OCI-LY1 (cell line): ENCODE results near the gene EMC9.

ENCODE experiments used
- H2AFZ ChIP-seq: fragments of 200-600 bp; sonication (generic), shearing (Covaris generic); 2 replicates; pipeline ENCODE4 v1.6.0; 2014; ENCODE audit warnings: antibody characterized with exemption, mild to moderate bottlenecking, low read length
- H3F3A ChIP-seq: fragments of 200-600 bp; sonication (generic), shearing (Covaris generic); 2 replicates; pipeline ENCODE4 v1.6.0; 2014; ENCODE audit warnings: mild to moderate bottlenecking, antibody characterized with exemption, low read length, moderate library complexity; ENCODE audit not compliant: insufficient read depth
- H3K27ac ChIP-seq: fragments of 200-600 bp; sonication (generic); 2 replicates; pipeline ENCODE4 v1.5.1; 2014; ENCODE audit warnings: low read length, mixed run types, mild to moderate bottlenecking, low read depth; ENCODE audit not compliant: poor library complexity, severe bottlenecking
- H3K27me3 ChIP-seq: fragments of 200-600 bp; sonication (generic); 2 replicates; pipeline ENCODE4 v1.6.0; 2014; ENCODE audit warnings: antibody characterized with exemption, mild to moderate bottlenecking, low read length, moderate library complexity; ENCODE audit not compliant: insufficient read depth
- H3K36me3 ChIP-seq: fragments of 200-600 bp; sonication (generic); 2 replicates; pipeline ENCODE4 v1.6.1; 2014; ENCODE audit warnings: mild to moderate bottlenecking, antibody characterized with exemption, low read length, moderate library complexity, mixed read lengths; ENCODE audit not compliant: insufficient read depth
- H3K4me1 ChIP-seq: fragments of 200-600 bp; sonication (generic); 2 replicates; pipeline ENCODE4 v1.5.1; 2014; ENCODE audit warnings: mild to moderate bottlenecking, low read length, moderate library complexity; ENCODE audit not compliant: insufficient read depth, severe bottlenecking
- H3K4me2 ChIP-seq: fragments of 200-600 bp; sonication (generic), shearing (Covaris generic); 2 replicates; pipeline ENCODE4 v1.6.1; 2014; ENCODE audit warnings: low read length
- H3K4me3 ChIP-seq: fragments of 200-600 bp; sonication (generic); 2 replicates; pipeline ENCODE4 v1.5.1; 2014; ENCODE audit warnings: low read length, low read depth, mild to moderate bottlenecking, mixed read lengths; ENCODE audit not compliant: poor library complexity, severe bottlenecking
- H3K79me2 ChIP-seq: fragments of 200-600 bp; shearing (Covaris generic); 2 replicates; pipeline ENCODE4 v1.6.1; 2016; ENCODE audit warnings: mixed run types, low read length, mixed read lengths; ENCODE audit not compliant: insufficient read depth
- H3K9ac ChIP-seq: fragments of 200-600 bp; sonication (generic), shearing (Covaris generic); 2 replicates; pipeline ENCODE4 v1.6.1; 2014; ENCODE audit warnings: mild to moderate bottlenecking, low read length, mixed read lengths
- H3K9me2 ChIP-seq: fragments of 200-600 bp; sonication (generic), shearing (Covaris generic); 2 replicates; pipeline ENCODE4 v1.6.1; 2014; ENCODE audit warnings: low read depth, mild to moderate bottlenecking, low read length, mixed read lengths
- H3K9me3 ChIP-seq: fragments of 200-600 bp; shearing (Covaris generic); 2 replicates; pipeline ENCODE4 v1.6.1; 2014; ENCODE audit warnings: low read length, mixed read lengths
- H4K20me1 ChIP-seq: fragments of 200-600 bp; sonication (generic), shearing (Covaris generic); 2 replicates; pipeline ENCODE4 v1.6.0; 2016; ENCODE audit warnings: mild to moderate bottlenecking, low read length; ENCODE audit not compliant: insufficient read depth
- CTCF ChIP-seq: fragments of 200-600 bp; sonication (generic), shearing (Covaris generic); IDR thresholded peaks from 2 replicates; pipeline ENCODE4 v1.5.1; 2017; ENCODE audit warnings: mild to moderate bottlenecking, antibody characterized with exemption, low read length, moderate library complexity, mixed read lengths
- EZH2 ChIP-seq: fragments of 200-600 bp; sonication (generic), shearing (Covaris generic); IDR thresholded peaks from 2 replicates; pipeline ENCODE4 v1.8.0; 2017; ENCODE audit warnings: borderline replicate concordance, mixed run types, mild to moderate bottlenecking, antibody characterized with exemption, low read length, moderate library complexity, mixed read lengths

The EMC9 gene

GRCh38 chr14:24149302-24149969 is 8.0 kb upstream of the EMC9 start:
- Histone ChIP-seq H4K20me1 (no peaks in the 10 kb centered on the region), H3K9me2 (no peaks in the 10 kb centered on the region), H3K4me2 (no peak overlapping the region), H3K27ac (no peak overlapping the region), H3K36me3 (peaks cover 50% of the 10 kb centered on the region), H3K27me3 (no peaks in the 10 kb centered on the region), H3K4me3 (no peak overlapping the region), H3K9me3 (no peaks in the 10 kb centered on the region), H3K79me2 (peaks cover 6% of the 10 kb centered on the region; the same call in 1 of the 2 replicates), H3K4me1 (peaks cover 21% of the 10 kb centered on the region), H2AFZ (no peak overlapping the region), H3F3A (no peaks in the 10 kb centered on the region), H3K9ac (no peak overlapping the region)
- no peak for TF ChIP-seq EZH2
- no peak for TF ChIP-seq CTCF

DNA sequence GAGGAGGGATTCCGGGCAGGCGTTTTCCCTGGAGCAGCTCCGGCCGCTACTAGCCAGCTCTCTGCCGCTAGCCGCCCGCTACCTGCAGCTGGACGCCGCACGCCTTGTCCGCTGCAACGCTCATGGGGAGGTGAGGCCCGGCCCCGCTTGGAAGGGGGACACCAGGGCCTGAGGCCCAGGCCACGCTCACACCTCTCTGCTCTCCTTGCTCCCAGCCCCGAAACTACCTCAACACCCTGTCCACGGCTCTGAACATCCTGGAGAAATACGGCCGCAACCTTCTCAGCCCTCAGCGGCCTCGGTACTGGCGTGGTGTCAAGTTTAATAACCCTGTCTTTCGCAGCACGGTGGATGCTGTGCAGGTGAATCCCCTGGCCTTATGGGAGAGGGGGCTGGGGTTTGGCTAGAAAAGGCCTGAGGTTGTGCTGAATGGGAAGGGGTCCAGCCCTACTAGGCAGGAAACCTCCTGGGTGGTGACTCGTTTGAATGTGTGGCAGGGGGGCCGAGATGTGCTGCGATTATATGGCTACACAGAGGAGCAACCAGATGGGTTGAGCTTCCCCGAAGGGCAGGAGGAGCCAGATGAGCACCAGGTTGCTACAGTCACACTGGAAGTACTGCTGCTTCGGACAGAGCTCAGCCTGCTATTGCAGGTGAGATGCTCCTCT is 6.5 kb upstream of the EMC9 start:
- H3K9me2 ChIP-seq: no peaks in the 10 kb centered on the region
- no peak overlapping the region for H2AFZ ChIP-seq
- H3K36me3 ChIP-seq: peaks cover 63% of the 10 kb centered on the region
- H3K4me2 ChIP-seq: peak overlapping the region; percentile 98
- H3K27ac ChIP-seq: no peak overlapping the region
- peak overlapping the region; percentile 97 for H3K4me3 ChIP-seq
- TF ChIP-seq EZH2 (no peak), CTCF (no peak)
- peaks cover 21% of the 10 kb centered on the region for H3K4me1 ChIP-seq
- peaks cover 6% of the 10 kb centered on the region; the same call in 1 of the 2 replicates for H3K79me2 ChIP-seq
- H4K20me1 ChIP-seq: no peaks in the 10 kb centered on the region
- H3K9ac ChIP-seq: peak overlapping the region; percentile 92
- no peaks in the 10 kb centered on the region for H3K27me3 ChIP-seq
- H3F3A ChIP-seq: no peaks in the 10 kb centered on the region
- H3K9me3 ChIP-seq: no peaks in the 10 kb centered on the region

DNA sequence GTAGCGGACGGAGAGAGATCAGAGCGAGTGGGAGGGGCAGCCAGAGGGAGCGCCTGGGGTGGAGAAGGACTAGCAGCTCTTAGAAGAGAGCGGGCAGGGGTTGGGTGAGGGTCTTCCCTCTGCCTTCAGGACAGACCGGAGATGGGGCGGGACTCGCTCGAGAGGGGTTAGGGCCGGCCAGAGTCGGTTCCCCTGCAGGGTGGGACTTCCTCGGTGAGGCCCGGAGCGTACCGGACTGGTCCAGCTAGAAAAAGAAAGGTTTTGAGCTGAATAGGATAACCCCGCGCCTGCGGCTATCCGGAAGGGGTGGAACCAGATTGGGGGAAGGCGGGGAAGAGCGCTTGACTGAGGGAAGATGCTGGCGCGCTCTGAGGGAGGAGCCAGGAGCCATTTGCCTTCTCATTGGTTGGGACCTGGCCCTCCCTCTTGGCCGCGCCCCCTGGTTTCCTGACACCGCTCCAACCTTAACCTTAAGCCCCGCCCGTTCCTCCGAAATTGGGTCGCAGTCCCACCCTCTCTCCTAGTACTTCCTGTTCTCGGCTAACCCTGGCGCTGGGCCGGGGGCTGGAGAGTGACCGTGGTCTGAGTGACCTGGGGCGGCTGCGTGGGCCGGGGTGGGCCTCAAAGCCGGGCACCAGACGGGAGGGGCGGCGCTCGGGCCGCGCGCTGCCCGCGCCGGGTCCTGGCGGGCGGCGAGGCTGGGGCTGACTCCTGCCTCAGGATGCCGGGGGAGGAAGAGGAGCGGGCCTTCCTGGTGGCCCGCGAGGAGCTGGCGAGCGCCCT is 5.8 kb upstream of the EMC9 start, which contains the start of gene RNF31:
RNF31 (plus strand) TSS at position 521 of the 783 bp plus-strand sequence; CDS start at position 722, 201 bp downstream.
- H3K79me2 ChIP-seq: peaks cover 6% of the 10 kb centered on the region; the same call in 1 of the 2 replicates

More for the DNA sequence above, 5.8 kb upstream of the EMC9 start, which contains the start of gene RNF31:
- Histone ChIP-seq H3K27ac (peak within 1 kb of the TSS; percentile 82), H3K9me2 (no peaks in the 10 kb centered on the region), H3K36me3 (peaks cover 60% of the 10 kb centered on the region), H3K4me2 (peak within 1 kb of the TSS; percentile 98), H4K20me1 (no peaks in the 10 kb centered on the region), H3K27me3 (no peaks in the 10 kb centered on the region), H3F3A (no peaks in the 10 kb centered on the region), H3K9ac (peak within 1 kb of the TSS; percentile 99), H3K4me3 (peak within 1 kb of the TSS; percentile 97), H3K9me3 (no peaks in the 10 kb centered on the region), H2AFZ (no peak within 1 kb of the TSS), H3K4me1 (peaks cover 23% of the 10 kb centered on the region)
- TF ChIP-seq EZH2: no peak
- no peak for TF ChIP-seq CTCF
